GM19099 (cell line): ENCODE results near the gene AGR3.

Experiments used
- POLR2A ChIP-seq: IDR thresholded peaks from 3 replicates; pipeline ENCODE4 v1.6.1; 2011; ENCODE audit warnings: low read depth; ENCODE audit not compliant: insufficient read length; ENCODE audit errors: extremely low read depth

Gene AGR3

DNA sequence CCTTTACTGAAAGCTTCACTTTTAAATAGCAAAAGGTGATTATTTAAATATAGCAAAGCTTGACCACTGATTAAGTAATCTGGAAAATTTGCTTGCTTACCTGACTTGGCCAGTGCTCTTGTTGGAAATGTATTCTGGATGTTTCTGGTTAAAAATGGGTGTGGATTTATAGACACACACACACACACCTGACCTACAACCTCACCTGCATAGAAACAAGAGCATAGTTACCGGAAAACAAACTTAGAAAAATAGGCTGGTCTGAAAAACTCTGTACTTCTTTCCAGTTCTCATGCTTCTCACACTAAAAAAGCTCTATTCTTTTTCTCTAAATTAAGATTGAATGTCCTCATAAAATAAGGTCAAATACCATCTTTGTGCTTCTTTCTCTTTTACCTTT lies at the start of gene AGR3:
AGR3 (minus strand) TSS at position 140 of the 400 bp plus-strand sequence. CDS start 3,365 bp downstream, outside the sequence.
- TF ChIP-seq POLR2A = no peak

DNA sequence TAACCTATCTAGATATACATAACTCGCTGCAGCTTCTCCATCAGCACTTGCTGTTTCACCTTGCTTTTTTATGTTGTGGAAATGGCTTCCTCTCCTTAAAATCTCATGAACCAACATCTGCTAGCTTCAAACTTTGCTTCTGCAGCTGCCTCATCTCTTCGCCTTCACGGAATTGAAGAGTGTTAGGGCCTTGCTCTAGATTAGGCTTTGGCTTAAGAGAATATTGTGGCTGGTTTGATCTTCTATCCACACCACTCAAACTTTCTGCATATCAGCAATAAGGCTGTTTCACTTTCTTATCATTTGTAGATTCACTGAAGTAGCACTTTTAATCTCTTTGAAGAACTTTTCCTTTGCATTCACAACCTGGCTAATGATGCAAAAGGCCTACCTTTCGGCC lies 49.2 kb upstream of the AGR3 start:
- no peak for TF ChIP-seq POLR2A

GRCh38 chr7:16929146-16929762 lies 47.5 kb upstream of the AGR3 start:
- TF ChIP-seq POLR2A = no peak

GRCh38 chr7:16926861-16927260 lies 45.1 kb upstream of the AGR3 start:
- TF ChIP-seq POLR2A = no peak

GRCh38 chr7:16926283-16926682 lies 44.5 kb upstream of the AGR3 start:
- no peak for TF ChIP-seq POLR2A

GRCh38 chr7:16925609-16926008 lies 43.8 kb upstream of the AGR3 start:
- TF ChIP-seq POLR2A = no peak

DNA sequence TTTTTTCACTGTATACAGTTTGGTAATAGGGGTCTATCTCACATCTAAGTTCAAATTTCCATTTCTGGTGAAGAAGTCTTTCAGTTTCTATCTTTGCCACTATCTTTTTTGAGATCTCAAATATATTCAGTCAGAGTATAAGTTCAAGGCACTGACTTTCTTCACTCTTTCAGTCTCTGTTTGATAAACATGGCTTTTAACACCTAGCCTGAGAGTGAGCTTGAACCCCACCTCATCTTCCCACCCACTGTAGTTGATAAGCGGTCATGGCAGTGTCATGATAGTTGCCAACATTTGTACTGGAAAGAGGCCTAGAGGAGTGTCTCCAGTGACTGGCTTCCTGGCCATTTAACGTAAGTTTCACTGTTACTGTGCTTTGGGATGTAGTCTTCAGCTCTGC lies 41.2 kb upstream of the AGR3 start:
- no peak for TF ChIP-seq POLR2A

DNA sequence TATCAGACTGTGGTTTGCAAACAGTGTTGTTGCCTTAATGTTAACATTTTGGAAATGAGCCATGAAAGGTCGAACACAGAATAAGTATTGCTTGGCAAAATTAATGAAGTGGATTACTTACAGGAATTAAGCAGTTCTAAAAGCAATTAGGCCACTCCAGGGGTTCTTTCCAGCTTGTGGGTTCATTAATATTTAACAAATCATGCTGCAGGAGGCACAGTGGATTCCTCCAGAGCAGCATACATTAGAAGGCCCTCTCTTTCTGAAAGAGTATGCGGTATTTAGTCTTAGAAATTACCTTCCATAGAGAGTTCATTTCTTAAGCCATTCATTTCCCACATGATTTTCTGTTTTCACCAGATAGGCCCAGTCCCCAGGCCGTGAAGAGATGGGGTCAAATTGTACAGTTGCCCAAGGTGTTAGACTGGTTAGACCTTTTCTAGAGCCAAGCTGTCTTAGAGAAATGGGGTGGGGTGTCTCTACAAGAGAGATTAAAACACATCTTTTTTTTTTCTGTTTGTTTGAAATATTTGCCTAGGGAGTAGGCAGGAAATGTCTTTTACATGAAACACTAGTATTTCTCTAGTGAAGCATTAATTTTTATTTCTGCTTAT lies 40.0 kb upstream of the AGR3 start:
- TF ChIP-seq POLR2A = no peak

DNA sequence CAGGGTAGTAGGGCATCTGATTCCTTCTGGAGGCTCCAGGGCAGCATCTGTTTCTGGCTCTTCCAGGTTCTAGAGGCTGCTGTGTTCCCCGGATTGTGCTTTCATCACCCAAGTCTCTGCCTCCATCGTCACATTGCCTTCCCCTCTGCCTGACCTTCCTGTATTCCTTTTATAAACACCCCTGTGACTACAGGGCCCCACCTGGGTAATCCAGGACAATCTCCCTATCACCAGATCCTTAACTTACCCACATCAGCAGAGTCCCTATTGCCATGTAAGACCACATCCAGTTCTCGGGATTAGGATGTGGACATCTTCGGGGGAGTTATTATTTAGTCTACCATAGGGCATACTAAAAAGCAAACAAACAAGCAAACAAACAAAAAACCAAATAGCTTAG lies 39.4 kb upstream of the AGR3 start:
- TF ChIP-seq POLR2A = no peak

DNA sequence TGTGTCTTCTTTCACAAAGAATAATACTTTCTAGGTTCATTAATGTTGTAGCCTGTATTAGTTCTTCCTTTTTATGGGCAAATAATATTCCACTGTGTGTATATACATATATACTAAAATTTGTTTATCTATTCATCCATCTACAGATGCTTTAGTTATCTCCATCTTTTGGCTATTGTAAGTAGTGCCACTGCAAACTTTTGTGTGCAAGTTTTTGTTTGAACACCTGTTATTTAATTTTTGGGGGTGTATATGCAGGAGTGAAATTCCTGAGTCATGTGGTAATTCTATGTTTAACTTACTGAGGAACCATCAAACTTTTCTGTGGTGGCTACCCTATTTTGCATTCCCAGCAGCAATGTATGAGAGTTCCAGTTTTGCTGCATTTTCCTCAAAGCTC lies 37.7 kb upstream of the AGR3 start:
- no peak for TF ChIP-seq POLR2A

DNA sequence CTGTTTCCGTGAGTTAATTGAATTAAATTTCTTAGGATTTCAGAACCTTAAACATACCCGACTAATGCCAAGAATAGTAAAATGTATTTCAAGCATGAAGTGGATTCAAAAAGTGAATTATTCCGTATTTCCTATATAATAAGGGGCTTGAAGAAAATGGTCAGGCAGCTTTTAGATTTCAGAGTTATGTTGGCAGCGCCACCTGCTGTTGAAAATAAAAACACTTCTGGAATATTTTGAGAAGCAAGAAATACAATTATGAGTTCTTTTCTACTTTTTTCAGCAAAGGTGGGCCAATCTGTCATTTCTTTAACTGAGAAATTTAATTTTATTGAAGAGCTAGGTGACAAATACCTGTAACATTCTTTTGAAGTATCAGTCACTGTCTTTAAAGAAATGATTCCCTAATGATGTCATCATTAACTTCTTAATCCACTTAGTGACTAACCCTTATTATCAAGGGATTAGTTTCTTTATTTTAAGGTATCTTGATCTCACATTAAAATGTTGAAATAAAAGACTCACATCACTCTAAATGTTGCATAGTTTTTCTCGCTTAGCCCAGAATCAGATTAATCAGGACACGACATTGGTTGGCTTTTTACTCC lies 36.6 kb upstream of the AGR3 start:
- TF ChIP-seq POLR2A = no peak

DNA sequence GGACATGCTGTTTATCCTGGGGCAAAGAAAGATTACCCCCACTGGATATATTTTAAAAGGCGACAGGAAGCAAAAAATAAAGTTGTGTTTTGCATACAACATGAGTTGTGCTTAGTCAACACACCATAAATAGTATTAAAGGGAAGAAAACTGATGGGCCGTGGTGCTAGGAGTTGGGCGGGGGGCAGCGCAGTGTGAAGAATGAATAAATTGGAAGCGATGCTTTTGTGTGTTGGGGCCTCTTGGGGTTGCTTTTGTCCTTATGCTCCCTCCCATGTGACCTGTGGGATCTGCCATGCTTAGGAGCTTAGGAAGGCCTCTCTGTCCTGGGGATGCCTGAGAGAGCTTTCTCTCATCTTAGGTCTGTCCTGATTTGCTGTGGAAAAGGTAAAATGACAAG lies 35.0 kb upstream of the AGR3 start:
- TF ChIP-seq POLR2A = no peak

DNA sequence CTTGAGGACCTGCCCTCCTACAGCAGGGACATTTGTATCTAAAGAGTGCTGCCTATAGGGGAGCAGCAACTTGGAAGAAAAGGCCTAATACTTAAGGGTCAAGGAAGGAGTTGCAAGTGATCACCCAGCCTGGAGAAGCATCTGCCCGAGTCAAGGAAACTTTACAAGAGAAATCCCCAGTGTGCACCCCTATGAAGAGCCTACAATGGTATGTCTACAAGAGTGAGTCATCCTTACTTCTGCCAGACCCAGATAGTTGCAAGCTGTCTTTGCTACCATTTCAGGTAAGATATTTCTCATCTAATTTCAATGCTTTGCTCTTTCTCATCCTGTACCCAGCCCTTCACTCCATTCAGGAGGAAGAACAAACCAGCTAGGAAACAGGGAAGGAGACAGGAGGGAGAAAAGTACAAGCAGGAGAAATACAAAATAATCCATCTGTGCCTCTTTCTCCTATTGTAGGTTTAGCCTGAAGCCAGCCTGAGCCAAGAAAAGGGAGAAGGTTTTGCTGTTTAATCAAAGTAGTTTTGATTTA lies 34.4 kb upstream of the AGR3 start:
- TF ChIP-seq POLR2A = no peak

DNA sequence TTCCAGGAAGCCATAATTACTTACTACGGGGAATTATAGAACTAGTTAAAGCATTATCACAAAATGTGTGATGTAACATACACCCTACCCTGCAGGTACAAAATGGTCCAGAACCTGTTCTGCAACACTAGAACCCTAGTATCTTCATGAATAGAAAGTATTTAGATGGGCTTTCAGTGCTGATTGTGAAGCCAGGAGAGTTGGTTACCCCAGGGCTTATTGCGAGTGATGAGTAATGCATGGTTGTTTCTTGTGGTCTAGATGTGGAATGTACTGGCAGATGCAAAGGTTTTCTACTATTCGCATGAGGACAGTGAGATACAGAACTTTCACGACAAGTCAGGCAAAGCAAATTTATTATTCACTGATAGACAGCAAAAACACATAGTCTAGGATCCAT lies 33.6 kb upstream of the AGR3 start:
- TF ChIP-seq POLR2A = no peak

GRCh38 chr7:16914771-16915170 lies 33.0 kb upstream of the AGR3 start:
- no peak for TF ChIP-seq POLR2A

DNA sequence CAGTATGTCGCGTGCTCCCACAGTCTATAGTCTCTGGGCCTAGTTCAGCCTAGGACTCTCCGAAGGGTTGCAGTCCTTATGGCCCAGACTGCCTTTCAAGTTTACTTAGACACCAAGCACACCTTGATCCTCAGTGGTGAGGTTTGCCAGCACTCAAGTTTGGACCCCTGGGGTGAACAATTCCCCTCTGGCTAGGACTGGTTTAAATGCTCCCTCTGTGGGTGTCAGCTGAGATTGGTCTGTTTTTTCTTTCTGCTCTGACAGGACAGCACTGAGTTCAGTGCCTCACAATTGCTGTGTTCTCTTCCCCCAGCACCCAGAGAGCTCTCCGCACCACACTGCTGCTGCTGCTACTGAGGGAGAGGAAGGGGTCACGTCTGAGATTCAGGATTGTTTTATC lies 31.9 kb upstream of the AGR3 start:
- no peak for TF ChIP-seq POLR2A

DNA sequence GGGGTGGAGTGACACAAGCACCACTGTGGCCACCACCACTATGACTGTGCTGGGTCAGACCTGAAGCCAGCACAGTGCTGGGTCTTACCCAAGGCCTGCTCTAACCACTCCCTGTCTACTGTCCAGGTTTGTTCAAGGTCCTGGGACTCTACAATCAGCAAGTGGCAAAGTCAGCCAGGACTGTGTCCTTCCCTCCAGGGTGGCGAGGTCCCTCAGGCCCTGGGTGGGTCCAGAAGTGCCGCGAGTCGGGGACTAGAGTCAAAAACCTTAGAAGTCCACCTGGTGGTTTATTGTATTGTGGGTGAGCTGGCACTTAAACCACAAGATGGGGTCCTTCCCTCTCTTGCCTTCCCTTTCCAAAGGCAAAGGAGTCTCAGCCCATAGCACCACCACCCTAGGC lies 30.8 kb upstream of the AGR3 start:
- no peak for TF ChIP-seq POLR2A

DNA sequence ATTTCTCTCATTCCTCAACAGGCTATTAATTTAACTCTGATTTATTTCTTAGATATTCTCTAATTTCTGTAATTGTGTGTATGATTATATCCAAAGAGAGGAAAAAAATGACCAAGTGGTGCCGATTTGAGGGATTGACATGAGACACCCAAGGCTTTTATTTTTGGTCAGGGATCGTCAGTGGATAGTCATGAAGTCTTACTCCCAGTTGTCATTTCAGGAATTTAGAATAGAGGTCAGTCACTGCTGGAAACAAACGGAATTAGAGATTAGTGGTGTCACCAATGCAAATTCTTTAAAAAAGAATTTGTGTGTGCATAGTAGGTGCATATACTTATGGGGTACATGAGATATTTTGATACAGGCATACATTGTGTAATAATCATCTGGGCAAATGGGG lies 26.8 kb upstream of the AGR3 start:
- no peak for TF ChIP-seq POLR2A
